ENCODE data around the gene ZCCHC2. TPM values are rescaled to one million over a fixed set of nuclear protein-coding genes. Genes with fewer than 3 reads are reported as not detected.

The ZCCHC2 gene
- total and polyA plus RNA-seq, 2 of the 13 experiments (the other 11 are each of a cell fraction or from before 2014, with no cell fraction given), result 62.5 to 76.1 TPM

DNA sequence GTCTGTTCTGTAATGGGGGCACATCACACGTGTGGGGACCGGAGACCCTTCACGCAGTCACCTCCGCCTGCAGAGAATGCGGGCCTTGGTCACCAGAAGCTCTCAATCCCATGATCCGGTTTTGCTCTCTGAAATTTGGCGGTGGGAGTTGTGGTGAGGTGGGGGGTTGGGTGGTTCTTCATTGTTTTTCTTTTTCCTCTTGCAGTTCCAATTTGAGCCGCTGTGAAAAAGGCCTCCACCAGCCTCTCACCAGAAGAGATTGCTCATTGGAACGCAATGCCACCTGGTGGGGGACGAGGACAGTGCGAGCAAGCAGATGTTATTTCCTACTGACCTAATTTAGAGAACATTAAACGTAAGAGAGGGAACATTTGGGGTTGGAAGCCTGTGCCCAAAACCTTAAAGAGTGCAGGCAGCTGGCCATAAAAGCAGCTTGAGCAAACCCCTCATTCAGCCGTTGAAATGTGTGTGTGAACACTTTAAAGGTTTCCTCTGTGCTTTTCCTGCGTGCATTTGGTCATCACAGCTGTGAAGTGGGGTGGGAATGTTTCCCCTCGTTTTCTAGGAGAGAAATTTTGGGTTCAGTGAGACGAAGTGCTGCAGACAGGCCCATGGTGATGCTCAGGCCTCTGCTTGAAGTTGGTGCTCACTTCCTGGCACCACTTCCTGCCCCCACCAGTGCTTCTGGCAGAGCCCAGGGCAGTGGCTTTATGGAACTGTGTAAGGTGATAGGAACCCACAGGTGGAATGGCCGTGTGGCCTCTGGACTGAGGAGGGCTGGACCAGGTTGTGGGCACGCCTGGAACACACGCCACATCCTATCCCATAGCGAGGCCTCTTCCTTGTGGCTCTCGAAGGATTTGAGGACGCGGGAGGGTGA lies 61.7 kb downstream of the ZCCHC2 start (continued):
- TF ChIP-seq REPIN1 (CRISPR knock-in tag; IDR thresholded peaks at IDR 0.05; ENCODE audit: borderline replicate concordance, low read depth), result peak; percentile 78; the same call in 1 of the 2 replicates
- TF ChIP-seq, protein P1, sequence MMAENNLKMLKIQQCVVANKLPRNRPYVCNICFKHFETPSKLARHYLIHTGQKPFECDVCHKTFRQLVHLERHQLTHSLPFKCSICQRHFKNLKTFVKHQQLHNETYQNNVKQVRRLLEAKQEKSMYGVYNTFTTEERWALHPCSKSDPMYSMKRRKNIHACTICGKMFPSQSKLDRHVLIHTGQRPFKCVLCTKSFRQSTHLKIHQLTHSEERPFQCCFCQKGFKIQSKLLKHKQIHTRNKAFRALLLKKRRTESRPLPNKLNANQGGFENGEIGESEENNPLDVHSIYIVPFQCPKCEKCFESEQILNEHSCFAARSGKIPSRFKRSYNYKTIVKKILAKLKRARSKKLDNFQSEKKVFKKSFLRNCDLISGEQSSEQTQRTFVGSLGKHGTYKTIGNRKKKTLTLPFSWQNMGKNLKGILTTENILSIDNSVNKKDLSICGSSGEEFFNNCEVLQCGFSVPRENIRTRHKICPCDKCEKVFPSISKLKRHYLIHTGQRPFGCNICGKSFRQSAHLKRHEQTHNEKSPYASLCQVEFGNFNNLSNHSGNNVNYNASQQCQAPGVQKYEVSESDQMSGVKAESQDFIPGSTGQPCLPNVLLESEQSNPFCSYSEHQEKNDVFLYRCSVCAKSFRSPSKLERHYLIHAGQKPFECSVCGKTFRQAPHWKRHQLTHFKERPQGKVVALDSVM (CRISPR knock-in tag; IDR thresholded peaks at IDR 0.05), result peak; percentile 83
- 0 out of 2 replicates have a peak, but pooled peaks have one; percentile 27 for TF ChIP-seq FOXO1 (CRISPR knock-in tag; IDR thresholded peaks at IDR 0.05)
- peak; percentile 37 for TF ChIP-seq ASH2L (IDR thresholded peaks at IDR 0.05; ENCODE audit: insufficient read length, low read depth, low read length)
- TF ChIP-seq, protein P2, sequence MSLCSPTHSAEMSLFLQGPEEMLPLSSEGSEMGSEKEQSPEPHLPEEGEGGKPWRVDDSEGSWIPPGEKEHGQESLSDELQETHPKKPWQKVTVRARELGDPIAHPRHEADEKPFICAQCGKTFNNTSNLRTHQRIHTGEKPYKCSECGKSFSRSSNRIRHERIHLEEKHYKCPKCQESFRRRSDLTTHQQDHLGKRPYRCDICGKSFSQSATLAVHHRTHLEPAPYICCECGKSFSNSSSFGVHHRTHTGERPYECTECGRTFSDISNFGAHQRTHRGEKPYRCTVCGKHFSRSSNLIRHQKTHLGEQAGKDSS (CRISPR knock-in tag; IDR thresholded peaks at IDR 0.05; ENCODE audit: borderline replicate concordance, low read depth), result peak; percentile 20; the same call in 1 of the 2 replicates
- peak; percentile 67; the same call in 1 of the 2 replicates for TF ChIP-seq MEF2D (CRISPR knock-in tag; IDR thresholded peaks at IDR 0.05)
- TF ChIP-seq YEATS2 (CRISPR knock-in tag; IDR thresholded peaks at IDR 0.05; ENCODE audit: borderline replicate concordance), result peak; percentile 37; the same call in 1 of the 2 replicates
- TF ChIP-seq LCORL (IDR thresholded peaks at IDR 0.05), result no peak
- TF ChIP-seq LCORL (CRISPR knock-in tag; IDR thresholded peaks at IDR 0.05), result 0 out of 2 replicates have a peak, but pooled peaks have one; percentile 35
- 0 out of 2 replicates have a peak, but pooled peaks have one; percentile 21 for TF ChIP-seq KAT8 (CRISPR knock-in tag; IDR thresholded peaks at IDR 0.05)
- TF ChIP-seq SAP130 (CRISPR knock-in tag; IDR thresholded peaks at IDR 0.05; ENCODE audit: low read depth), result peak; percentile 52
- TF ChIP-seq XRCC5 (optimal IDR thresholded peaks at IDR 0.05; ENCODE audit: low read length), result peak; percentile 92
- TF ChIP-seq ZNF883 (CRISPR knock-in tag; IDR thresholded peaks at IDR 0.05; ENCODE audit: not compliant biosample characterization), result no peak
- TF ChIP-seq, protein P3, sequence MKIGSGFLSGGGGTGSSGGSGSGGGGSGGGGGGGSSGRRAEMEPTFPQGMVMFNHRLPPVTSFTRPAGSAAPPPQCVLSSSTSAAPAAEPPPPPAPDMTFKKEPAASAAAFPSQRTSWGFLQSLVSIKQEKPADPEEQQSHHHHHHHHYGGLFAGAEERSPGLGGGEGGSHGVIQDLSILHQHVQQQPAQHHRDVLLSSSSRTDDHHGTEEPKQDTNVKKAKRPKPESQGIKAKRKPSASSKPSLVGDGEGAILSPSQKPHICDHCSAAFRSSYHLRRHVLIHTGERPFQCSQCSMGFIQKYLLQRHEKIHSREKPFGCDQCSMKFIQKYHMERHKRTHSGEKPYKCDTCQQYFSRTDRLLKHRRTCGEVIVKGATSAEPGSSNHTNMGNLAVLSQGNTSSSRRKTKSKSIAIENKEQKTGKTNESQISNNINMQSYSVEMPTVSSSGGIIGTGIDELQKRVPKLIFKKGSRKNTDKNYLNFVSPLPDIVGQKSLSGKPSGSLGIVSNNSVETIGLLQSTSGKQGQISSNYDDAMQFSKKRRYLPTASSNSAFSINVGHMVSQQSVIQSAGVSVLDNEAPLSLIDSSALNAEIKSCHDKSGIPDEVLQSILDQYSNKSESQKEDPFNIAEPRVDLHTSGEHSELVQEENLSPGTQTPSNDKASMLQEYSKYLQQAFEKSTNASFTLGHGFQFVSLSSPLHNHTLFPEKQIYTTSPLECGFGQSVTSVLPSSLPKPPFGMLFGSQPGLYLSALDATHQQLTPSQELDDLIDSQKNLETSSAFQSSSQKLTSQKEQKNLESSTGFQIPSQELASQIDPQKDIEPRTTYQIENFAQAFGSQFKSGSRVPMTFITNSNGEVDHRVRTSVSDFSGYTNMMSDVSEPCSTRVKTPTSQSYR (CRISPR knock-in tag; IDR thresholded peaks at IDR 0.05; ENCODE audit: borderline replicate concordance), result peak; percentile 76; the same call in 1 of the 2 replicates
